Amniotic epithelial cell (primary cell): ENCODE results near the gene TUBB4A.

Source experiments
- DNase-seq: peaks from one replicate; pipeline ENCODE4 v3.0.0-alpha.2; 2010; ENCODE audit warnings: low read depth

The TUBB4A gene

DNA sequence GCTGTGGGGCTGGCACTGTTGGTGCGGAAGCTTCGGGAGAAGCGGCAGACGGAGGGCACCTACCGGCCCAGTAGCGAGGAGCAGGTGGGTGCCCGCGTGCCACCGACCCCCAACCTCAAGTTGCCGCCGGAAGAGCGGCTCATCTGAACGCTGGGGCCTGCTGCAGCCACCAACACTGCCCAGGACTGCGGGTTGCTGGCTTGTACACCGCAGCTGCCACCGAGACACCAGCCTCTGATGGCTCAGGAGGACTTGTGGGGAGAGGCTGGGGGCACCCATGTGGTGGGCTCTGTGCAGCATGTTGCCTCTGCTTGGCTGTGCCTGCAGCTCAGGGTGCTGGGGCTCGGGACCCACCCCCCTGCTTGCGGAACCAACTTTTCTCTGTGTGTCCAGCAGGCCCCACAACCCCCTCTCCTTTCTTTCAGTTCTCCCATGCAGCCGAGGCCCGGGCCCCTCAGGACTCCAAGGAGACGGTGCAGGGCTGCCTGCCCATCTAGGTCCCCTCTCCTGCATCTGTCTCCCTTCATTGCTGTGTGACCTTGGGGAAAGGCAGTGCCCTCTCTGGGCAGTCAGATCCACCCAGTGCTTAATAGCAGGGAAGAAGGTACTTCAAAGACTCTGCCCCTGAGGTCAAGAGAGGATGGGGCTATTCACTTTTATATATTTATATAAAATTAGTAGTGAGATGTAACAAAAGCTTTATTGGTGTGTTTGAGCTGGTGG, 35.4 kb downstream of the TUBB4A start:
- DNase-seq = no peak

DNA sequence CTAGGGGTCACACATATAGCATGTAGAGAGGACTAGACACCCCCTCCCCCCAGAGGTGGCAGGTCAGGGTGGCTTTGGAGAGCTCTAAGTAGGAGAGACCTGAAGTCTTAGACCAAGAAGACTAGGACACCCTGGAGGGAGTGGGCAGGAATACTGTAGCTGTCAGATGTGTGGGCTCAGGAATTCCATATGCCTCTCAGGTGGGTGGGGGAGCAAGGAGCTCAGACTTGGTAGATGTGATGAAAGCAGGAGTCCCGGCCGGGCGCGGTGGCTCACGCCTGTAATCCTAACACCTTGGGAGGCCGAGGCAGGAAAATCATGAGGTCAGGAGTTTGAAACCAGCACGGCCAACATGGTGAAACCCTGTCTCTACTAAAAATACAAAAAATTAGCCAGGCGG, 36.4 kb downstream of the TUBB4A start:
- no peak for DNase-seq

DNA sequence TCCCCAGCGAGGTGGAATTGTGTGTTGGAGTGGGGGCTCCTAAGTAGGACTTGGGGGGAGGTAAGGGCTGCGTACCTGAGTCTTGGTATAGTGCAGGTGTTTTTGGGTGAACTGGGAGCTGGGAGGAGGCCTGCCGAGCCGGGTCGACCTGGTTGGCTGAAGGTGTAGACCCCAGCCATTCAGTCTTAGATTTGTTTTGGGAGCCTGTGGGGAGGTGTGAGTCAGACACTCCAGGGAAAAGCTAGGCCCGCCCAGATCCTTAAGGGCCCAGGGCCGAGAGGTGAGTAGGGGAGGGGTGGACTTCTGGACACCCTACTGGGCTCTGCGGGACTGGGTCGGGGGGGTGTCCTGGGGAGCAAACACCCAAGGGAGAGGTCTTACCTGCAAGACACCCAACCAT, 37.1 kb downstream of the TUBB4A start:
- DNase-seq = no peak

DNA sequence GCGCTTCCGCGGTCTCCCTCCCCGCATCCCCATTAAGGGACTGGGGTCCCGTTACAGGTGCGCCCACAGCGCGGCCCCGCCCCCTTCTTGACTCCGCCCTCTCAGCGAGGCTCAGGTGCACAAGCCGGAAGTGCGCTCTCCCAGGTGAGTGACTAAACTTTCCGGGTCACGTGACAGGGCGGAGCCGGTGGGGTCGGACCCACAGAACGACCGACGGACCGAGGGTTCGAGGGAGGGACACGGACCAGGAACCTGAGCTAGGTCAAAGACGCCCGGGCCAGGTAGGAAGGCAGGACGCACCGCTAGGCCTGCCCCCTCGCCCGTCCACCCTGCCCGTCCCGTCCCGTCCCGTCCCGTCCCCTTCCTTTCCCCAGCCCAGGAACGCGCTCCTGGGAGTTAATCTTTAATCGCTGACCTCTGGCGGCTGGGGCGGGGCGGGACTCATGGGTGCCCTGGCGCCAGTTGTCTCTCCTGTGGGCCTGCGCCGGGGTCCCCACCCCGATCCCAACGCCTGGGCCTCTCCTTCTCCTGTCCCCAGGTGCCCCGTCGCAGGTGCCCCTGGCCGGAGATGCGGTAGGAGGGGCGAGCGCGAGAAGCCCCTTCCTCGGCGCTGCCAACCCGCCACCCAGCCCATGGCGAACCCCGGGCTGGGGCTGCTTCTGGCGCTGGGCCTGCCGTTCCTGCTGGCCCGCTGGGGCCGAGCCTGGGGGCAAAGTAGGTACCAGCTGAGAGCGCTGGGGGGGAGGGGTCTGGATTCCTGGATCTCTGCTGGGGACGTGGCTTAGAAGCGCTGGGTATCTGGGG, 37.8 kb downstream of the TUBB4A start, which contains the start of gene CRB3:
TSS of gene CRB3 (plus strand) at position 202 of the 804 bp plus-strand sequence. CDS start at position 633, 431 bp downstream.
- DNase-seq = no peak

DNA sequence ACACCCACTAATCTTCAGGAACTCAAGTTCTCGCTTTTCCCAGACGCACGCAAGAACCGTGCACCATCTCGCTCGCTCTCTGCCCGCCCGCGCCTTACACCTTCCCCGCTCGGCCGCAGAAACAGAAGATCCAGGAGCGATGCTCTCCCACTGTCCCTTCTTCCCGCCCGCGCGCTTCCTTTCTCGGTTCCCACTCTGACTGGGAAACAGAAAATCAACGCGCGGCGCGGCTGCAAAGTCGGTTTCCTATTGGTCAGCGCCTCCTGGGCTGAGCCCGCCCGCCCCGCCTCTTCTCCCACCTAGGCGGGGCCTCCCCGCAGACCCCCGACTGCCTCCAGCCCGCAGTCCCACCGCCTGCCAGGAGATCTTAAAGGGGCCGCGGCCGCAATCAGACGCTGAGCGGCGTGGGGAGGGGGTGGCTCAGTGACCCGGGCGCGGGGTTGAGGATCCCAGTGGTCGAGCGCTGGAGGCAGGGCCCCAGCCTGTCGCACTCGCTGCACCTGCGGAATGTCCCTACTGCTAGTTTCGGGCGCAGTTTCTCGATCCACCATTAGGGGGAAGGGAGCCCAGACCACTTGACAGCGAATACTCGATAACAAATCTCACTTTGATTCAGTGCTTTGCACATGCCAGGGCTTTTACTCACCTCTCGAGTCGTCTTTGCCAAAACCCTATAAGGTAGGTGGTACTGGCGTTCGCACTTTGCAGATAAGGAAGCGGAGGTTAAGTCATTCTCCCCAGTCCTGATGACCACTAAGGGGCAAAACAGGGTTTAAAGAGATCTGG, 41.8 kb downstream of the TUBB4A start:
- DNase-seq = peak; percentile 98

DNA sequence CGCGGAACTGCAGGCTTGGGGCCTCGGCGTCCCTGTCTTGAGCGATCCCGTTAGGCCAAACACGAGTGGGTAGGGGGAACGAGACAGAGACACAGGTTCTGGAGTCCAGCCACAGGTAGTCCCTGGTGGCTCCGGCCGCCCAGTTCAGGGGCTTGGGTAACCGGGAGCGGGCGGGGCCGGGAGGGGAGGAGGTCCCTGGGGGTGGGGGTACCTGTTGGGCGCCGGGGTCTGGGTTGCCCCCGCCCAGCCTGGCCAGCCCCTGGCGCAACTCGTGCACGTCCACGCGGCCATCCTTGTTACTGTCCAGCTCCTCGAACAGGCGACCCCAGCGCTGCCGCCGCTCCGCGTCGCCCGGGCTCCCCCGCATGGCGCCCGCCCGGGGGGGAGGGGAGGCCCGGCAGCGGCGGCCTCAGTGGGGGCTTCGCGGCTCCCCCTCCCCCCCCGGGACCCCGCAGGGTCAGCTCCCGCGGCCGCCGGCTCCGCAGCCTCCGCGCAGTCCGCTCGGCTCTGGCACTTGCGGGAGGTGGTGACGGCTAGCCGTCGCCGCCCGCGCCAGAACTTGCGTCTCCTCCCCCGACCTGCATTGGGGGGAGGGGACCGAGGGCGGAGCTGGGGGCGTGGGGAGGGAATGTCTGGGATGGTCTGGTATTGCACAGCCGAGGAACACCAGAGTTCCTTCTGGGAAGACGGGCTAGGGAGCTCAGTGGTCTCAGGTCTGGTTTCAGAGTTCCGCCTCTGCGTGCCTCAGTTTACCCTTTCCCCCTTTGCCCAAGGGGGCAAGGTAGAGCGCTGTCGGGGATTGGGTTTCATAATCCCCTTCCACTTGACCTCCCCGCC, 42.6 kb downstream of the TUBB4A start, which contains the start of gene SLC25A23:
TSS of gene SLC25A23 (minus strand) at position 531 of the 837 bp plus-strand sequence. CDS start at position 367, 164 bp downstream.
- DNase-seq = peak; percentile 73

DNA sequence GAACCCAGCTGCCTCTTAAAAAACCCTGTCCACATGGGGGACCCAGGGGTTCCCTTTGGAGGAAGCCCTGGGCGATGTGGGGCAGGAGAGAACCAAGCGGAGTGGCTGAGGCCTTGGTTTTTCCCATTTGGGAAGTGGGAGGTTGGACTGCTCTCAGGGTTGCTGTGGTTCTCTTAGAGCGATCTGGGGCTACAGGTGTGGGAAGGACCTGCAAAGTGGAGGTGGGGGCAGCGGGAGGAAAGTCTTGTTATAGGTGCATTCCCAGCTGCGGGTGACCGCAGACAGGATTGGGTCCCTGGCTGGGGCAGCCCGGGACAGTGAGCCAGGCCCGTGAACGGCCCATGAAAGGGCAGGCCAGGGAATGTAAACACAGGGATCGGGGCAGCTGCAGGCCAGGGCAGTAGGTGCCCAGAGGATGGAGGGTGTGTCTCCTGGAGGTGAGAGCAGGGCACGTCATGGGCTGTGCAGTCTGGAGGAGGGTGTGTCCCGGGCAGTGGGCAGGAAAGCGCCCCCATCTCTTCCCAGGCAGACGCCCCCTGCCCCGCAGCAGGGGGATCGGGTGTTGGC, 43.3 kb downstream of the TUBB4A start:
- no peak for DNase-seq

DNA sequence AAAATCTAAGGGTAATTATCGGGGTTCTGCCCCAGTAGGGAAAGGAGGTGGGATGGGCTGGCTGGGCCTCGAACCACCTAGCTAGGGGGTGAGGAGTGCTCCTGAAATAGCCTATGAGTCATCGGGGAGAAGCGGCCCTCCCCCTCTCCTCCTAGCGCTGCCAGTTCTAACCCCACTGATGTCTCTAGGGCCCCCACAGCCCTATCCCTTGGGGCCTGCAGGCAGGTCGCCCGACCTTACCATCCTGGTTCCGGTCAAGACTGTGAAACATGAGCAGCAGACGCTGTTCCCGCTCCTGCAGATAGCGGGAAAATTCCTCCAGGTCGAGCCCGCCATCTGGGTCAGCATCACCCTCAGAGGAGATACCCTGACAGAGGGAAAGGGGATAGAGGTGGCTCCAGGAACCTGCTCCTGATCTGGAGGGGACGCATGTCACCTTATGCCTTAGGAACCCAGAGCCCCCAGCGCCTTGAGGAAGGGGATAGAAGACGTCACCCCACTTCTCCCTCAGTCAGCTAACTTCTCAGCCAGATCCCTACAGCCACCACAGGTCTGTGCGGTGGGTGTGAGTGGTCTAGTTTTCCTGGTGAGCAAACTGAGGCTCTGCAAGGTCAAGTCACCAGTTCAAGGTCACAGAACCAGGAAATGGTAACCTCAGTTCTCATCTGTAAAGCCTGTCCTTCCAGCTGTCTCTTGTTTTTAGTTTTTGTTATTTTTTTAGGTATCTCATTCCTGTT, 44.0 kb downstream of the TUBB4A start:
- DNase-seq = no peak

DNA sequence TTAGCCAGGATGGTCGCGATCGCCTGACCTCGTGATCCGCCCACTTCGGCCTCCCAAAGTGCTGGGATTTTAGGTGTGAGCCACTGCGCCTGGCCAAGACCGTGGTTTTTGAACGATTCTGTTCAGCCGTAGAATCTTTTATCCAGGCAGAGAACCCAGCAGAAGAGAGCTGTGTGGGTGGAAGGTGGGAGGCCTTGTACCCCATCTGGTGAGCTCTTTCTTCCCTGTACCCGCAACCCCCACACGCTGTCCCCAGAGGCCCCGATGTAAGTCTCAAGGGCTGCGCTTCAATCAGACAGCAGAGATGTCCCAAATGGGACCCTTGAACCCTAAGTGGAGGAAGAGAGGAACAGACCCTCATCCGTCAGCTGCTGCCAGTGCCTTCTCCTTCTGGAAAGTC, 46.2 kb downstream of the TUBB4A start:
- no peak for DNase-seq

DNA sequence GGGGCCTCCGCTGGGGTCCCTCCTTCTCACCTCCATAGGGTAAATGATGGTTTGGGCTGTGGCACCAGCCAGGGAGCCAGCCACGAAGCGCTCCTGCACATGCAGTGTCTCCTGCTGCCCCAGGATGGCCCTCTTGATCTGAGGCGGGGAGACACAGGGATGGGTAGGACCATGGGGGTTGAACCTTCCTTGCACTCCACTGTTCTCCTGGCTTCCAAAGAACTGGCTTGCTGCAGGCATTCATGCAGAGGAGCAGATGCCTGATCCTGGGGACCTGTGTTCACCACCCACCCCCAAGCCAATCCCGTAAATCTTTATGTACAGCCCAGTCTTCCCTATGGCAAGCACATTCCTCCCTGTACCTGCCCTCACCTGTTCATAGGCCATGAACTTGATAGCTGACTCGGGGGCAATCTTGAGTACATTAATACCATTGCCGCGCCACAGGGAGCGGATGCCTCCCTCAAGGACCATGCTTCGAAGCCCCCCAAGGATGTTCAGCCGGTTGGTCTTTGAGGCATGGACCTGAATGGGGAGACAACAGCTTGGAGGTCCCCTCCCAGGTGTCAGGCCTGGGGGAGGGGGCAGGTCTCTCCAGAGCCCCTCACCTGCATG, 48.1 kb downstream of the TUBB4A start:
- no peak for DNase-seq

DNA sequence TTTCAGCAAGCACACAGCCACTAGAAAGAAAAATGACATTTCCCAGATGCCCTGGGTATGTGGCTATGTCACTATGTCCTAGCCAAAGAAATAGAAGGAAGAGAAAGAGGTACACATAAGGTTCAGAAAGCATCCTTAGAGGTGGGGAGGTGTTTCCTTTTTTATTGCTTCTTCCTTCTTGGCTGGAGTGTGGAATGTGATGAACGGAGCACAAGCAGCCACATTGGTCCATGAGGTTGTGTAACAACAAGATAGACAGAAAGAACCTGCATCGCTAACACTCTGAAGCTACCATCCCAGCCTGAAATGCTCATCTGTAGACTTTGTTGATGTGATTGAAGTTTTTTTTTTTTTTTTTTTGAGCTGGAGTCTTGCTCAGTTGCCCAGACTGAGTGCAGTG, 49.2 kb downstream of the TUBB4A start:
- no peak for DNase-seq

DNA sequence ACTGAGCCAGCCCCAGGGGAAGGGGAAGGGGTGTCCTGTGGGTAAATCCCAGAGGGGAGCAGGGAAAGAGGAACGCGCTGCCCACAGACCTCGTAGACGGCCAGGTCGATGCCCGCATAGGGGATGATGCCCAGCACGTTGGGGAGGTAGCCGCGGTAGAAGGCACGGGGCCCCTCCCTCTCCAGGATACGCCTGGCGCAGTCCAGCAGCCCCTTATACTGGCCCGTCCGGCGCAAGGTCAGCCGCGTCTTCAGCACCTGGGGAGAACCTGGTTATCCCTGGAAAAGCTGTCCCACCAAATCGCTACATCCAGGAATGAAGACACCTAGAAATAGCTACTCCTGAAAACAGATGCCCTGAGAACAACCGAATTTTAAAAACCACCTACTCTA, 49.9 kb downstream of the TUBB4A start:
- DNase-seq = no peak

DNA sequence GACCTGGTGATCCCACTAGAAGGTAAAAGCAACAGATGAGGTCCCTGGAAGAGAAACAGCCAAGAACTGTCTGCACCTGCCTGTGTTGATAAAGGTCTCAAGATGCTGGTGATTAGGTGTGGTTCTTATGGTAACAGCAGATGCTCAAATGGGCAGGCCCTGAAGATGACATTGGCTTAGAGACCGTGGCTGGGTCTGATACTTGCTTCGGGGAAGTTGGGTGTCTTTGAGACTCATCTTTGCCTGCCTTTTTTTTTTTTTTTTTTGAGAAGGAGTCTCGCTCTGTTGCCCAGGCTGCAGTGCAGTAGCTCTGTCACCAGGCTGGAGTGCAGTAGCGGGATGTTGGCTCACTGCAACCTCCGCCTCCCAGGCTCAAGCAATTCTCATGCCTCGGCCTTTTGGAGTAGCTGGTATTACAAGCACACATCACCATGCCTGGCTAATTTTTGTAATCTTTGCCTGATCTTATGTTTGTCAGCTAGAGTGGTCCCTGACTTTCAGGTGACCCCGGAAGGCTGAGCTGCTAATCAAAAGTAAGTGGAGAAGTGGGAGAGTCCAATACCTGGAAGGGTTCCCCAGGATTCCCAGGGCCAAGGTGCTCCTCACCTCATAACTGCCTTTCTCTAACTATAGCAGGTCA, 50.4 kb downstream of the TUBB4A start:
- no peak for DNase-seq

DNA sequence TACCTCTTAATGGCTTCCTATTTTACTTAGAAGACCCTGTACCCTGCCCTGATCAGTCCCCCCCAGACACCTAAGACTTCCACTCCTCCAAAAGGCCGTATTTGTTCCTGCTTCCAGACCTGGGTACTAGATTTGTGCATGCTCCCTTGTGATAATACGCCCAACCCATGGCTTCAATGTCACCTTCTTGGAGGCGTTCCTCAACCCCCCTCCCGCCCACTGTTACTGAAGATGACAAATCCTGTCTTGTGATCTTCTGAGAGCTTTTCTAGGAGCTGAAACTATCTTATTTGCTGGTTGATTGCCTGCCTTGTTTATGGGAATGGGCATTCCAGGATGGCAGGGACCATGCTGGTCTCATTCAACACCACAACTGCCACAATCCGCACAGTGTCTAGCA, 51.9 kb downstream of the TUBB4A start:
- DNase-seq = no peak

DNA sequence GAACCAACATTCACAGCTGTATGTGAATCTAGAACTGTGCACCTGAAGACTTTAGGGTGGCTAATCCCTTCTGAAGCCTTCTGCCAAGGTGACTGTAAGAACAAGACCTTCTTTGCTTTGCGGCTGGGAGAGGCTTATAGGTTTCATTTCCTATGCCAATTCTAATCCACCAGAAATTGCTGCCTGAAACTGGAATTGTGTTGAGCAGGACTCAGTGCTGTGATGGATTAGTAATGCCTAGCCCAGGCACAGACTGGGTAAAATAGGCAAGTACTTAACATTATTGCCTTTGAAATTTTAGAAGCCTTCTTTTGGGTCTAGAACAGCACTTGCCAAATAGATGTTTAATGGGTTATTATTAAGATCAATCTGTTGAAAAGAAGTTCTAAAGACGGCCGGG, 54.1 kb downstream of the TUBB4A start:
- no peak for DNase-seq

DNA sequence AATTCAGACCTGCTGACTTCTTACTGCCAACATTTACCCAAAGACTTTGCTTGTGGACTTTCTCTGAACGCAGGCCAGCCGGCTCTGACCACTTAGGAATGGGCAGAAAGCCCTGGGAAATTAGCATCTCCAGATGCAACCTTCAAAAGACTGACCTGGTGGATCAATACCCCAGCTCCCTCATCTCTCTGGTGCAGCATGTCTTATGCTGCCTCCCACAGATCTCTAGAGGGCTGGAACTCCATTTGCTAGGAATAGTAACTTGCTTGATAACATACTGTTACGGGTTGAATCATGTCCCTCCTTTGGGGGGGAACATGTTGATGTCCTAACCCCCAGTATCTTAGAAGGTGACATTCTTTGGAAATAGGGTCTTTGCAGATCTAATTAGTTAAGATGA, 55.7 kb downstream of the TUBB4A start:
- no peak for DNase-seq
